HG02588 (cell line): ENCODE results near the gene PRIMA1.

Experiments used
- ATAC-seq: cut with Tn5 transposase; IDR thresholded peaks from one replicate; pipeline ENCODE4 v1.9.1; 2021; ENCODE audit warnings: mild to moderate bottlenecking, moderate library complexity; ENCODE audit not compliant: unreplicated experiment

PRIMA1 gene

GRCh38 chr14:93759719-93760307 lies 28.5 kb downstream of the PRIMA1 start:
- ATAC-seq: no peak

- ATAC-seq: no peak
Measured at GRCh38 chr14:93757206-93757605, 31.1 kb downstream of the PRIMA1 start.

GRCh38 chr14:93753647-93754046 lies 34.6 kb downstream of the PRIMA1 start:
- no peak for ATAC-seq

- no peak for ATAC-seq
Measured at GRCh38 chr14:93752980-93753561, 35.2 kb downstream of the PRIMA1 start.

GRCh38 chr14:93751946-93752655 lies 36.2 kb downstream of the PRIMA1 start:
- no peak for ATAC-seq

- no peak for ATAC-seq
Measured at GRCh38 chr14:93749076-93749420, 39.2 kb downstream of the PRIMA1 start.

GRCh38 chr14:93748208-93749075 lies 39.8 kb downstream of the PRIMA1 start:
- ATAC-seq: no peak

- ATAC-seq: no peak
Measured at GRCh38 chr14:93747560-93747959, 40.7 kb downstream of the PRIMA1 start.

GRCh38 chr14:93747102-93747501 lies 41.2 kb downstream of the PRIMA1 start:
- ATAC-seq: no peak

GRCh38 chr14:93745603-93746273 lies 42.5 kb downstream of the PRIMA1 start:
- no peak for ATAC-seq

GRCh38 chr14:93744876-93745275 lies 43.4 kb downstream of the PRIMA1 start:
- no peak for ATAC-seq

GRCh38 chr14:93744176-93744575 lies 44.1 kb downstream of the PRIMA1 start:
- ATAC-seq: no peak

- ATAC-seq: no peak
Measured at GRCh38 chr14:93743270-93744060, 44.8 kb downstream of the PRIMA1 start.

GRCh38 chr14:93742761-93743160 lies 45.5 kb downstream of the PRIMA1 start:
- ATAC-seq: no peak

GRCh38 chr14:93741556-93742230 lies 46.6 kb downstream of the PRIMA1 start:
- ATAC-seq: no peak

- no peak for ATAC-seq
Measured at GRCh38 chr14:93737634-93738033, 50.7 kb downstream of the PRIMA1 start.

- ATAC-seq: no peak
Measured at GRCh38 chr14:93736378-93737014, 51.8 kb downstream of the PRIMA1 start.

GRCh38 chr14:93735206-93735605 lies 53.1 kb downstream of the PRIMA1 start:
- no peak for ATAC-seq
